Mammary epithelial cell (primary cell): ENCODE measurements around the gene OVOL2.

ENCODE experiments used
- EZH2 ChIP-seq: IDR thresholded peaks from 2 replicates; pipeline ENCODE4 v1.6.1; 2012; ENCODE audit warnings: low read length, inconsistent platforms, borderline replicate concordance
- TF ChIP-seq, protein P1 (sequence below), 2 donors: IDR thresholded peaks in 1 of 2; conservative IDR thresholded peaks in 1 of 2; 2 replicates each; pipeline ENCODE4 v1.5.1; 2011 to 2012; ENCODE audit warnings: inconsistent platforms in 2 of 2, low read length in 2 of 2, mild to moderate bottlenecking in 2 of 2, control low read depth in 1 of 2, low read depth in 1 of 2; ENCODE audit not compliant: insufficient read depth in 1 of 2; ENCODE audit errors: extremely low read depth in 1 of 2

DNA sequence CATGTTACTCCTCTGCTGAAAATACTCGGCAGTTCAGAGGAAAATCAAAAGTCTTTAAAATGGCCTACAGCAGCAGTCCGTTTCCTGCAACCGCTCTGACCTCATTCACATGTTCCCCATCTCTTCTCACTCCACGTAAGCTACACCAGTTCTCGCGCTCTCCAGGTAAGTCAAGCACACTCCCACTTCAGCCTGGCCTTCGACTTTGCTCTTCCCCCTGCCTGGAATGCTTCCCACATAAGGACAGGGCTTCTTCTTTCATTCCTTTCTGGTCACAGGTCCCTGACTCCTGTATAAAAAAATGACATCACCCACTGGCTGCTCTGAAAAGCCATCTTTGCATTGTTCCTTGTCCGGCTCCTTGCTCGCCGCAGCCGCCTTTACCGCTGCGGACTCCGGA lies 46.2 kb downstream of the OVOL2 start:
- TF ChIP-seq, protein P1, sequence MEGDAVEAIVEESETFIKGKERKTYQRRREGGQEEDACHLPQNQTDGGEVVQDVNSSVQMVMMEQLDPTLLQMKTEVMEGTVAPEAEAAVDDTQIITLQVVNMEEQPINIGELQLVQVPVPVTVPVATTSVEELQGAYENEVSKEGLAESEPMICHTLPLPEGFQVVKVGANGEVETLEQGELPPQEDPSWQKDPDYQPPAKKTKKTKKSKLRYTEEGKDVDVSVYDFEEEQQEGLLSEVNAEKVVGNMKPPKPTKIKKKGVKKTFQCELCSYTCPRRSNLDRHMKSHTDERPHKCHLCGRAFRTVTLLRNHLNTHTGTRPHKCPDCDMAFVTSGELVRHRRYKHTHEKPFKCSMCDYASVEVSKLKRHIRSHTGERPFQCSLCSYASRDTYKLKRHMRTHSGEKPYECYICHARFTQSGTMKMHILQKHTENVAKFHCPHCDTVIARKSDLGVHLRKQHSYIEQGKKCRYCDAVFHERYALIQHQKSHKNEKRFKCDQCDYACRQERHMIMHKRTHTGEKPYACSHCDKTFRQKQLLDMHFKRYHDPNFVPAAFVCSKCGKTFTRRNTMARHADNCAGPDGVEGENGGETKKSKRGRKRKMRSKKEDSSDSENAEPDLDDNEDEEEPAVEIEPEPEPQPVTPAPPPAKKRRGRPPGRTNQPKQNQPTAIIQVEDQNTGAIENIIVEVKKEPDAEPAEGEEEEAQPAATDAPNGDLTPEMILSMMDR (conservative IDR thresholded peaks at IDR 0.05 in 1 of 2, IDR thresholded peaks at IDR 0.05 in 1 of 2; ENCODE audit: extremely low read depth in 1 of 2, insufficient read depth in 1 of 2, low read depth in 1 of 2, low read length in 2 of 2), result no peak
- no peak for TF ChIP-seq EZH2
